ENCODE results near the gene LRP10.

LRP10 gene

GRCh38 chr14:22884076-22884737 lies 12.7 kb downstream of the LRP10 start:
- no peak for TF ChIP-seq CTCF (IDR thresholded peaks at IDR 0.05; ENCODE audit: borderline replicate concordance, control extremely low read depth, extremely low read depth, insufficient read depth, missing control alignments)
- DNase-seq (ENCODE audit: low spot score): no peak
- in situ Hi-C loops (cut with MboI; ENCODE audit: low sequenced_read_pairs, unreplicated experiment): no loop called here

DNA sequence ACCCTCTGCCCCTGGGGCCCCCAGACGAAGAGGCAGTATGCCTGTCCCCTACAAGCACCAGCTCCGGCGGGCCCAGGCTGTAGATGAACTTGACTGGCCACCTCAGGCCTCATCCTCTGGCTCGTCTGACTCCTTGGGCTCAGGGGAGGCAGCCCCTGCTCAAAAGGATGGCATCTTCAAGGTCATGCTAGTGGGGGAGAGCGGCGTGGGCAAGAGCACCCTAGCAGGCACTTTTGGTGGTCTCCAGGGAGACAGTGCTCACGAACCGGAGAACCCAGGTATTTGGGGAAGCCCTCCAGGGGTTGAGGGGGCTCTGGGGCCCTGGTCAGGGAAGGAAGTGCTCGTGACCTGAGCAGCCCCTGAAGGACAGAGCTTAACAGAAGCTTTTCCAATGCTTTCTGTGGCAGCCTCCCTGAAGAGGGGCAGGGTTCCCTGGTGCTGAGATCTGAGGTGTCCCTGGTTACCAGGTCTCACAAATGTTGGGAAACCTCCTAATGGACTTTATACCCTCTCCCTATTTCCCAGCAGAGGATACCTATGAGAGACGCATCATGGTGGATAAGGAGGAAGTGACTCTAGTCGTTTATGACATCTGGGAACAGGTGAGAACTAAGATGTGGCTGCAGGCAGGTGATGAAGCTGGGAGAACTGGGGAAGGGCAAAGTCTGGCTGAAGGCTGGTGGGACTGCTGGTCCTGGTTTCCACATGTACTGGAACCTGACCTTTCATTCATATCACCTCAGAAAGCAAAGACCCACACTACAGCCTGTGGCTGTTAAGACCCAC lies 13.4 kb downstream of the LRP10 start:
- in situ Hi-C loops (cut with MboI; ENCODE audit: low sequenced_read_pairs, unreplicated experiment): no loop called here
- TF ChIP-seq CTCF (IDR thresholded peaks at IDR 0.05; ENCODE audit: borderline replicate concordance, control extremely low read depth, extremely low read depth, insufficient read depth, missing control alignments): no peak
- DNase-seq (ENCODE audit: low spot score): no peak

DNA sequence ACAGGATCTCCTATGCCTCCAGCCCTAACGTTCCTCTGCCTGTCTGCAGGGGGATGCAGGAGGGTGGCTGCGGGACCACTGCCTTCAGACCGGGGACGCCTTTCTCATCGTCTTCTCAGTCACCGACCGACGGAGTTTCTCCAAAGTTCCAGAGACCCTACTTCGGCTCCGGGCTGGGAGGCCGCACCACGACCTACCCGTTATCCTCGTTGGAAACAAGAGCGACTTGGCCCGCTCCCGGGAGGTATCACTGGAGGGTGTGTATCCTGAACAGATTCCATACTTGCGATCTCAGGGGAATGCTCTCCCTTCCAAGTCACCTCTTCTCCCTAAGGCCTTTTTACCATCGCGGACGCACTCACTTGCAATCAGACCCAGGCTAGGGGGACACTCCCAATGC lies 14.4 kb downstream of the LRP10 start:
- no peak for TF ChIP-seq CTCF (IDR thresholded peaks at IDR 0.05; ENCODE audit: borderline replicate concordance, control extremely low read depth, extremely low read depth, insufficient read depth, missing control alignments)
- no peak for DNase-seq (ENCODE audit: low spot score)
- in situ Hi-C loops (cut with MboI; ENCODE audit: low sequenced_read_pairs, unreplicated experiment): no loop called here

DNA sequence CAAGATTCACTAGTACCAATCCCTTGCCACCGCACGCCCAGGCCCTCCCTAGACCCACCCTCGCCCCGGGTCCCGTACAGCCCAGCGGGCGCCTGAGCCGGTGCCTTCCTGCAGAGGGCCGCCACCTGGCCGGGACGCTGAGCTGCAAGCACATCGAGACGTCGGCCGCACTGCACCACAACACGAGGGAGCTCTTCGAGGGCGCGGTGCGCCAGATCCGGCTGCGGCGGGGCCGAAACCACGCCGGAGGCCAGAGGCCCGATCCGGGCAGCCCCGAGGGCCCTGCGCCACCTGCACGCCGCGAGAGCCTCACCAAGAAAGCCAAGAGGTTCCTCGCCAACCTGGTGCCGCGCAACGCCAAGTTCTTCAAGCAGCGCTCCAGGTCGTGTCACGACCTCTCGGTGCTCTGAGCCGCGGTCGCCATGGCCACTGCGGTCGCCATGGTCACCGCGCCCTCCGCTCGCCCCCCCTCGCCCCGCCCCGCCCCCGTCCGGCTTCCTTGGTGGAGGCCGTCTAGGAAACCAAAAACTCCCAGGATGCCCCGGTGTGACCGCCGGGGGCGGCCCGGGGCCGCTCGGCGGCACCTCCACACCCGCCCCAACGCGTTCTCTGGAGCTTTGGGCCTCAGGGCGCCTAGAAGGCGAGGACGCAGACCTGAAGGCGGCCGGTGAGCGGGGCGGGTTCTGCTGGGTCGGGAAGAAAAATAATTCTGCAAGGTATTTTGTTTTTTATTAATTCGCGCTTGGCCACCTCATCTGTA lies 15.1 kb downstream of the LRP10 start:
- peak; percentile 36 for TF ChIP-seq CTCF (IDR thresholded peaks at IDR 0.05; ENCODE audit: borderline replicate concordance, control extremely low read depth, extremely low read depth, insufficient read depth, missing control alignments)
- in situ Hi-C loops (cut with MboI; ENCODE audit: low sequenced_read_pairs, unreplicated experiment): no loop called here
- DNase-seq (ENCODE audit: low spot score): peak; percentile 92

GRCh38 chr14:22887260-22887989 lies 15.9 kb downstream of the LRP10 start:
- peak; percentile 76 for DNase-seq (ENCODE audit: low spot score)
- no peak for TF ChIP-seq CTCF (IDR thresholded peaks at IDR 0.05; ENCODE audit: borderline replicate concordance, control extremely low read depth, extremely low read depth, insufficient read depth, missing control alignments)
- in situ Hi-C loops (cut with MboI; ENCODE audit: low sequenced_read_pairs, unreplicated experiment): no loop called here

DNA sequence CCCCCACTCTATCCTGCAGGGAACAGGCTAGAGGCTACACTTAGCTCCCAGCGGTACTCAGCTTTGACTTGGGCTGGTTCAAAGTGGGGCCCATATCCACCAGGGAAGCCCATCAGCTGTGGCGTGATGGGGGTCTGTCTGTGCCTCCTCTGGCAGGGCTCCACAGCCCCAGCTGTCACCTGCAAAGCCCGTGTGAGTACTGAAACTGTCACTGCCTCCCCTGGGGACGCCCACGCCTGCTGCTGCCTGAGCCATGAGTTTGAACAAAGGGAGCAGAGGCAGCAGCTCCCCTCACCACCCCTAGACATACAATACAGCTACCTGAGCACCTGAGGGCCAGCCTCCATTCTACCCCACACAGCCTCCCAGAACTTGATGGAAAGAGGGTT lies 16.4 kb downstream of the LRP10 start:
- DNase-seq (ENCODE audit: low spot score): peak; percentile 67
- in situ Hi-C loops (cut with MboI; ENCODE audit: low sequenced_read_pairs, unreplicated experiment): no loop called here
- no peak for TF ChIP-seq CTCF (IDR thresholded peaks at IDR 0.05; ENCODE audit: borderline replicate concordance, control extremely low read depth, extremely low read depth, insufficient read depth, missing control alignments)
